Endothelial cell of umbilical vein (primary cell): Measurements from ENCODE around the gene PPP1R1C. TPM values are rescaled to one million over a fixed set of nuclear protein-coding genes. Genes with fewer than 3 reads are reported as not detected.

Source experiments
- BruUV-seq: library from RNA; stranded (reverse); fragments of 400-500 nt; replicated peaks from 2 replicates; lab custom pipeline; 2021; lab: Mats Ljungman, UMichigan
- CTCF ChIA-PET: fragments of 300-600, 350-600 bp; sonication (Branson Sonifier 250); formaldehyde crosslinking; loops from one replicate; lab custom pipeline; 2021; ENCODE audit warnings: antibody characterized with exemption, inconsistent platforms; lab: Charles Lee
- POLR2A ChIA-PET: fragments of 300-600, 350-600 bp; sonication (Branson Sonifier 250); formaldehyde crosslinking; loops from one replicate; lab custom pipeline; 2021; ENCODE audit warnings: antibody characterized with exemption, inconsistent platforms; lab: Charles Lee
- DNase-seq: peaks from one replicate; pipeline ENCODE4 v3.0.0-alpha.2; 2011; ENCODE audit warnings: low read depth, low spot score
- FAIRE-seq: peaks from 2 replicates; lab custom pipeline; 2011; peaks lifted over from hg19 to GRCh38; lab: Jason Lieb, UNC
- H2AFZ ChIP-seq: 2 replicates; pipeline ENCODE4 v1.6.0; 2012; ENCODE audit warnings: low read depth, low read length, control low read depth, inconsistent platforms
- H3K27ac ChIP-seq: 2 replicates; pipeline ENCODE4 v1.5.1; 2011; ENCODE audit warnings: low read depth, mild to moderate bottlenecking, control low read depth, low read length, moderate library complexity; ENCODE audit not compliant: insufficient read depth
- H3K27me3 ChIP-seq, 2 experiments: 2 replicates each; pipeline versions ENCODE4 v1.6.0 to v1.6.1; 2011; ENCODE audit warnings: low read length in 2 of 2, mixed read lengths in 1 of 2; ENCODE audit not compliant: control insufficient read depth in 2 of 2, insufficient read depth in 2 of 2
- H3K36me3 ChIP-seq, 2 experiments: 2 replicates in 1 of 2; 3 replicates in 1 of 2; pipeline ENCODE4 v1.5.1; 2011; ENCODE audit warnings: low read length in 2 of 2, mild to moderate bottlenecking in 1 of 2, moderate library complexity in 1 of 2; ENCODE audit not compliant: control insufficient read depth in 2 of 2, insufficient read depth in 2 of 2; ENCODE audit errors: extremely low read depth in 1 of 2
- H3K4me1 ChIP-seq: 3 replicates; pipeline ENCODE4 v1.5.1; 2011; ENCODE audit warnings: mild to moderate bottlenecking, low read length; ENCODE audit not compliant: control insufficient read depth, insufficient read depth; ENCODE audit errors: extremely low read depth
- H3K4me2 ChIP-seq: 2 replicates; pipeline ENCODE4 v1.6.1; 2011; ENCODE audit warnings: low read length, control low read depth, mixed read lengths; ENCODE audit not compliant: insufficient read depth
- H3K4me3 ChIP-seq, 3 experiments: fragments of 200-600 bp in 1 of 3; sonication (generic), shearing (Covaris generic) in 1 of 3; replicated peaks in 1 of 3; 2 replicates each; pipeline ENCODE4 v1.5.1; 2011 to 2016; ENCODE audit warnings: control low read depth in 3 of 3, low read length in 3 of 3, mild to moderate bottlenecking in 2 of 3, inconsistent platforms in 1 of 3, low read depth in 1 of 3, moderate library complexity in 1 of 3; ENCODE audit not compliant: insufficient read depth in 1 of 3
- H3K79me2 ChIP-seq: 2 replicates; pipeline ENCODE4 v1.6.0; 2012; ENCODE audit warnings: low read length, inconsistent platforms; ENCODE audit not compliant: control insufficient read depth, insufficient read depth
- H3K9ac ChIP-seq: replicated peaks from 2 replicates; pipeline ENCODE3; 2011; ENCODE audit warnings: low read length, control low read depth; ENCODE audit not compliant: insufficient read depth; ENCODE audit errors: extremely low read depth
- H3K9me1 ChIP-seq: replicated peaks from 3 replicates; pipeline ENCODE4 v1.6.0; 2011; ENCODE audit warnings: mild to moderate bottlenecking, low read length; ENCODE audit not compliant: control insufficient read depth, insufficient read depth; ENCODE audit errors: extremely low read depth
- H3K9me3 ChIP-seq: replicated peaks from 2 replicates; pipeline ENCODE4 v1.5.1; 2012; ENCODE audit warnings: low read length, inconsistent platforms; ENCODE audit not compliant: control insufficient read depth, insufficient read depth
- H4K20me1 ChIP-seq: replicated peaks from 2 replicates; pipeline ENCODE3; 2011; ENCODE audit warnings: mild to moderate bottlenecking, low read length; ENCODE audit not compliant: control insufficient read depth, insufficient read depth; ENCODE audit errors: extremely low read depth
- CTCF ChIP-seq, 2 donors: IDR thresholded peaks; 1 replicate in 1 of 2; 2 replicates in 1 of 2; pipeline ENCODE4 v1.5.1; 2011; ENCODE audit warnings: low read length in 2 of 2, mild to moderate bottlenecking in 2 of 2, moderate library complexity in 2 of 2, control low read depth in 1 of 2, inconsistent platforms in 1 of 2, low read depth in 1 of 2; ENCODE audit not compliant: insufficient read depth in 1 of 2; ENCODE audit errors: extremely low read depth in 1 of 2
- EZH2 ChIP-seq: IDR thresholded peaks from 2 replicates; pipeline ENCODE4 v1.6.1; 2012; ENCODE audit warnings: borderline replicate concordance, low read depth, mild to moderate bottlenecking, moderate library complexity, low read length, inconsistent platforms; ENCODE audit not compliant: severe bottlenecking
- FOS ChIP-seq: IDR thresholded peaks from 2 replicates; pipeline ENCODE4 v1.6.1; 2011; ENCODE audit warnings: mild to moderate bottlenecking, low read length, moderate library complexity, borderline replicate concordance; ENCODE audit not compliant: insufficient read depth
- GATA2 ChIP-seq: IDR thresholded peaks from 2 replicates; pipeline ENCODE4 v1.7.0; 2011; ENCODE audit warnings: low read depth, mild to moderate bottlenecking, moderate library complexity, mixed read lengths, low read length; ENCODE audit not compliant: insufficient read length, insufficient read depth
- JUN ChIP-seq: IDR thresholded peaks from 2 replicates; pipeline ENCODE4 v1.6.1; 2011; ENCODE audit warnings: borderline replicate concordance, low read depth; ENCODE audit not compliant: insufficient read length, insufficient read depth
- MYC ChIP-seq: IDR thresholded peaks from one replicate; pipeline ENCODE4 v1.6.1; 2011; ENCODE audit warnings: mild to moderate bottlenecking, low read depth, low read length
- POLR2A ChIP-seq: IDR thresholded peaks from 2 replicates; pipeline ENCODE4 v1.6.1; 2012; ENCODE audit warnings: low read depth, mild to moderate bottlenecking, control low read depth, low read length
- POLR2AphosphoS5 ChIP-seq: IDR thresholded peaks from 2 replicates; pipeline ENCODE4 v1.6.1; 2012; ENCODE audit warnings: low read depth, mild to moderate bottlenecking, control low read depth, low read length, moderate library complexity; ENCODE audit not compliant: insufficient read depth
- dilution Hi-C: fragments of 300-500 bp; cut with MboI; formaldehyde crosslinking; loops from one replicate; pipeline ENCODE4 v1.15.0; 2019; ENCODE audit warnings: low sequenced_read_pairs; ENCODE audit not compliant: extremely low pct_ligation_motif_present
- intact Hi-C: fragments of 100-400 bp; cut with micrococcal nuclease; formaldehyde crosslinking; loops from one replicate; pipeline ENCODE4 v1.10.0; 2022
- polyA plus RNA-seq, 4 experiments: library from polyadenylated mRNA; depleted of rRNA in 3 of 4; stranded (reverse) in 3 of 4; unstranded in 1 of 4; fragments of >200 nt; gene quantifications; 2 replicates each; pipeline versions ENCODE4 v1.2.1 to v1.2.3, GENCODE V29; 2011 to 2012; ENCODE audit warnings: missing spikeins in 1 of 4
- total RNA-seq: library from RNA; stranded (reverse); gene quantifications from 2 replicates; pipeline ENCODE4 v1.2.3, GENCODE V29; 2021
- TF ChIP-seq, protein P1 (sequence below): IDR thresholded peaks from 2 replicates; pipeline ENCODE4 v1.6.1; 2011; ENCODE audit not compliant: insufficient read depth, insufficient read length

PPP1R1C gene
- total and polyA plus RNA-seq, 2 donors (not counting 3 experiments of a cell fraction or from before 2014, with no cell fraction given): 0.26 TPM; not detected in 1

DNA sequence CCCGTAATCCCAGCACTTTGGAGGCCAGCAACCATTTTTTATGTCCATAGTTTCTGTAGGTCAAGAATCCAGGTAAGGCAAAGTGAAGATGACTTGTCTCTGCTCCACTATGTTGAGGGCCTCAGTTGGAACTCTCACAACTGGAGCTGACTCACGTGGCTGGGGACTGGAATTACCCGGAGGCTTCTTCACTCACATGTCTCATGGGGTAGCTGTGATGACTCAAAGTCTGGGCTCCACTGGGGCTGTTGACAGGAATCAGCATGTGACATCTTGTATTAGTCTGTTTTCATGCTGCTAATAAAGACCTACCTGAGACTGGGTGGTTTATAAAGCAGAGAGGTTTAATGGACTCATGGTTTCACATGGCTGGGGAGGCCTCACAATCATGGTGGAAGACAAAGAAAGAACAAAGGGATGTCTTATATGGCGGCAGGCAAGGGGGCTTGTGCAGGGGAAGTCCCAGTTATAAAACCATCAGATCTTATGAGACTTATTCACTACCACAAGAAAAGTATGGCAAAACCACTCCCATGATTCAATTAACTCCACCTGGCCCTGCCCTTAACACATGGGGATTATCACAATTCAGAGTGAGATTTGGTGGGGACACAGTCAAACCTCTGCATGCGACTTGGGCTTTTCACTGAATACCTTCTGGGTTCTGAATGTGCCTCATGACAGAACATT, 7.8 kb upstream of the PPP1R1C start:
- FAIRE-seq: no peak
- dilution Hi-C loops (no loop called here), intact Hi-C loops (no loop called here)
- Histone ChIP-seq H3K27ac (no peak overlapping the region), H2AFZ (no peak overlapping the region), H3K27me3 (no peaks in the 10 kb centered on the region), H3K4me2 (no peak overlapping the region), H3K9me3 (no peaks in the 10 kb centered on the region), H3K9me1 (no peaks in the 10 kb centered on the region), H3K9ac (no peak overlapping the region), H3K36me3 (no peaks in the 10 kb centered on the region), H3K4me3 (no peak overlapping the region), H4K20me1 (no peaks in the 10 kb centered on the region), H3K4me1 (no peaks in the 10 kb centered on the region), H3K79me2 (no peaks in the 10 kb centered on the region)
- POLR2A ChIA-PET: no interaction called here
- no peak for DNase-seq
- CTCF ChIA-PET: interaction anchor here (1.1 kb wide), 1 partner anchor 86 kb away, joined by 3 read pairs; no protein-coding TSS in a partner anchor
- no TSS peak for BruUV-seq
- TF ChIP-seq EZH2: no peak
- no peak for TF ChIP-seq CTCF (IDR thresholded peaks at IDR 0.05; ENCODE audit: extremely low read depth in 1 of 2, insufficient read depth in 1 of 2, low read depth in 1 of 2, low read length in 2 of 2)
- TF ChIP-seq FOS: no peak
- TF ChIP-seq POLR2AphosphoS5: no peak
- TF ChIP-seq, protein P1, sequence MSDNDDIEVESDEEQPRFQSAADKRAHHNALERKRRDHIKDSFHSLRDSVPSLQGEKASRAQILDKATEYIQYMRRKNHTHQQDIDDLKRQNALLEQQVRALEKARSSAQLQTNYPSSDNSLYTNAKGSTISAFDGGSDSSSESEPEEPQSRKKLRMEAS: no peak
- TF ChIP-seq POLR2A: no peak
- no peak for TF ChIP-seq GATA2
- no peak for TF ChIP-seq JUN
- no peak for TF ChIP-seq MYC
